ENCODE data around the gene MRPS10. TPM values are rescaled to one million over a fixed set of nuclear protein-coding genes. Genes with fewer than 3 reads are reported as not detected.
"Not testable (repeated sequence)": the region's sequence is repeated elsewhere in the genome, so short reads cannot be mapped to it uniquely, and the experiment has no call there.

MRPS10 gene
- total and polyA plus RNA-seq, 12 donors = 22.6 to 82.1 (median 58.2) TPM

GRCh38 chr6:42195415-42195814 lies 22.2 kb downstream of the MRPS10 start:
- peaks cover 0 to 6% (median 0%) of the 10 kb centered on the region in 11 donors for H3K9me3 ChIP-seq
- peaks cover 0 to 19% (median 2%) of the 10 kb centered on the region in 9 donors for H3K4me1 ChIP-seq
- H3K4me3 ChIP-seq = no peak overlapping the region
- no peak for DNase-seq
- no peak for TF ChIP-seq CTCF (IDR thresholded peaks at IDR 0.05)
- ATAC-seq = no peak
- intact Hi-C loops (cut with DNase I) = no loop called here
- peaks cover 0 to 8% (median 0%) of the 10 kb centered on the region in 9 donors for H3K36me3 ChIP-seq
- WGBS, 2 donors = 93% methylated on average over 4 of the region's 4 CpGs
- H3K27ac ChIP-seq = no peak overlapping the region
- H3K27me3 ChIP-seq = no peaks in the 10 kb centered on the region

DNA sequence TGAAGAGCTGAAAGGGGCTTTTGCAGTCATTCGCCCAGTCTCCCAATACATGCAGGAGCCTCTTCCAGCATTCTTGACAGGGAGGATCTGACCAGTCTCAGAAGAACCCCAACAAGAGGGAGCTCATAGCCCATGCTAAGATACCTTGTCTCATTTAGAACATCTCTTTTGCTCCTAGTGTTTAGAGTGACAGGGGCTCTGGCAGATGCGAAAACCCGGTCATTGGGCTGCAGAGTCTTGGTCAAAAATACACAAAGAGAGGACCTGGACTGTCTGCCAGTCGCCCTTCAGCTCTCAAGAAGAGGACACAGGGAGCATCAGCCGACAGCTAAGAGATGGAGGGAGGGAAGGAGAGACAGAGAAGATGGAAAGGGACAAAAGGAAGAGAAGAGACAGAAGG lies 23.6 kb downstream of the MRPS10 start:
- peaks cover 0 to 5% (median 0%) of the 10 kb centered on the region in 9 donors for H3K36me3 ChIP-seq
- ATAC-seq (no peak), DNase-seq (no peak)
- no peaks in the 10 kb centered on the region for H3K9me3 ChIP-seq
- WGBS, 2 donors = 92 to 94% methylated on average over 5 of the region's 5 CpGs
- H3K4me3 ChIP-seq = no peak overlapping the region
- no peaks in the 10 kb centered on the region for H3K27me3 ChIP-seq
- H3K4me1 ChIP-seq = peaks cover 0 to 16% (median 0%) of the 10 kb centered on the region in 9 donors
- no peak for TF ChIP-seq CTCF (IDR thresholded peaks at IDR 0.05)
- H3K27ac ChIP-seq = no peak overlapping the region
- intact Hi-C loops (cut with DNase I) = no loop called here

- Histone ChIP-seq H3K9me3 (no peaks in the 10 kb centered on the region), H3K36me3 (peaks cover 0 to 5% (median 0%) of the 10 kb centered on the region in 9 donors), H3K4me3 (no peak overlapping the region), H3K27me3 (no peaks in the 10 kb centered on the region), H3K4me1 (peaks cover 0 to 16% (median 0%) of the 10 kb centered on the region in 9 donors), H3K27ac (no peak overlapping the region)
- DNase-seq (no peak), ATAC-seq (no peak)
- WGBS, 2 donors = 51 to 66% methylated on average over 8 of the region's 8 CpGs
- TF ChIP-seq CTCF (IDR thresholded peaks at IDR 0.05) = no peak
- intact Hi-C loops (cut with DNase I) = no loop called here
Measured at GRCh38 chr6:42193491-42193894, 24.2 kb downstream of the MRPS10 start.

DNA sequence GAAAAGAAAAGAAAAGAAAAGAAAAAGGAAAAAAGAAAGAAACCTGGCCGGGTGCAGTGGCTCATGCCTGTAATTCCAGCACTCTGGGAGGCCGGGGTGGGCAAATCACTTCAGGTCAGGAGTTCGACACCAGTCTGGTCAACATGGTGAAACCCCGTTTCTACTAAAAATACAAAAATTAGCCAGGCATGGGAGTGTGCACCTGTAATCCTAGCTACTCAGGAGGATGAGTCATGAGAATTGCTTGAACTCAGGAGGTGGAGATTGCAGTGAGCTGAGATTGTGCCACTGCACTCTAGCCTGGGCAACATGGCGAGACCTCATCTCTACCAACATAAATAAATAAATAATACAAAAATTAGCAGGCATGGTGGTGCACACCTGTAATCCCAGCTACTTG lies 25.3 kb downstream of the MRPS10 start:
- H3K9me3 ChIP-seq; H3K36me3 ChIP-seq; intact Hi-C loops (cut with DNase I); H3K27ac ChIP-seq; H3K4me1 ChIP-seq; ATAC-seq; DNase-seq; H3K27me3 ChIP-seq; H3K4me3 ChIP-seq: not testable (repeated sequence)
- 96 to 98% methylated on average over 5 of the region's 5 CpGs for WGBS, 2 donors

- no peaks in the 10 kb centered on the region for H3K9me3 ChIP-seq
- no peak overlapping the region for H3K4me3 ChIP-seq
- peaks cover 0 to 5% (median 0%) of the 10 kb centered on the region in 9 donors for H3K36me3 ChIP-seq
- H3K27ac ChIP-seq = peak overlapping the region in 1 of 10 donors; percentile 38
- WGBS, 2 donors = 51 to 54% methylated on average over 5 of the region's 5 CpGs
- H3K27me3 ChIP-seq = no peaks in the 10 kb centered on the region
- TF ChIP-seq CTCF (IDR thresholded peaks at IDR 0.05) = no peak
- ATAC-seq (peak in 3 of 8 donors; percentile 30 to 75 (median 68)), DNase-seq (no peak)
- intact Hi-C loops (cut with DNase I) = no loop called here
- H3K4me1 ChIP-seq = peaks cover 0 to 6% (median 0%) of the 10 kb centered on the region in 9 donors
Measured at GRCh38 chr6:42190554-42191183, 27.0 kb downstream of the MRPS10 start.

All from heart right ventricle (tissue), 16 donors.